Heart right ventricle (tissue), 16 donors: ENCODE results near the gene CORO7. TPM values are rescaled to one million over a fixed set of nuclear protein-coding genes. Genes with fewer than 3 reads are reported as not detected.

ENCODE experiments used
- ATAC-seq, 8 donors: fragments of 200-7000 bp; cut with Tn5 transposase; one replicate each; pipeline ENCODE4 v1.9.1; 2020; ENCODE audit warnings: mild to moderate bottlenecking in 8 of 8, moderate library complexity in 8 of 8, moderate number of reproducible peaks in 1 of 8
- DNase-seq, 2 donors: peaks; one replicate each; pipeline ENCODE4 v3.0.0-alpha.2; 2020
- H3K27ac ChIP-seq, 10 donors: fragments of 200-600 bp; sonication (generic) in 2 of 10; one replicate each; pipeline versions ENCODE4 v1.5.0 to v1.8.0; 2020 to 2022; ENCODE audit warnings: mild to moderate bottlenecking in 3 of 10
- H3K27me3 ChIP-seq, 7 donors: fragments of 200-600 bp; one replicate each; pipeline ENCODE4 v1.8.0; 2021 to 2022; ENCODE audit warnings: mild to moderate bottlenecking in 2 of 7
- H3K36me3 ChIP-seq, 9 donors: fragments of 200-600 bp; sonication (generic) in 1 of 9; one replicate each; pipeline versions ENCODE4 v1.5.0 to v1.8.0; 2020 to 2022; ENCODE audit warnings: mild to moderate bottlenecking in 2 of 9
- H3K4me1 ChIP-seq, 9 donors: fragments of 200-600 bp; sonication (generic) in 1 of 9; one replicate each; pipeline versions ENCODE4 v1.5.0 to v1.8.0; 2020 to 2022; ENCODE audit warnings: mild to moderate bottlenecking in 4 of 9
- H3K4me3 ChIP-seq, 10 donors: fragments of 200-600 bp; sonication (generic) in 2 of 10; one replicate each; pipeline versions ENCODE4 v1.5.0 to v1.8.0; 2020 to 2022; ENCODE audit warnings: mild to moderate bottlenecking in 7 of 10, moderate library complexity in 2 of 10
- H3K9me3 ChIP-seq, 11 donors: fragments of 200-600 bp in 10 of 11; sonication (generic) in 2 of 11; one replicate each; pipeline versions ENCODE4 v1.5.0 to v1.8.0; 2013 to 2022; ENCODE audit warnings: mild to moderate bottlenecking in 2 of 11, control low read depth in 1 of 11, moderate library complexity in 1 of 11
- WGBS, 2 donors: extraction: QIAGEN DNeasy Blood & Tissue Kit; methylation state at CpG; one replicate each; pipeline ENCODE4 v1.1.7; 2013; ENCODE audit warnings: inconsistent platforms in 1 of 2; 5-methylcytosine and 5-hydroxymethylcytosine counted together
- intact Hi-C, 10 donors: fragments of 100-400 bp; cut with DNase I; formaldehyde crosslinking; loops; one replicate each; pipeline versions ENCODE4 v1.11.1 to v1.14.2; 2022
- polyA plus RNA-seq, 2 donors: library from polyadenylated mRNA; stranded (reverse); fragments of 200-250 nt; gene quantifications; one replicate each; pipeline ENCODE4 v1.2.3, GENCODE V29; 2013
- total RNA-seq, 10 donors: library from RNA; stranded (reverse); fragmentation: NEBNext Ultra II Directional in 3 of 10; extraction: Animal tissue kit (Norgen Biotek cat#: 25700) in 3 of 10; gene quantifications; one replicate each; pipeline versions ENCODE4 v1.2.1 to v1.2.4, GENCODE V29; 2021 to 2023
- TF ChIP-seq, protein P1 (sequence below), 9 donors: fragments of 200-600 bp; sonication (generic) in 2 of 9; IDR thresholded peaks; one replicate each; pipeline versions ENCODE4 v1.5.0 to v1.8.0; 2021 to 2022; ENCODE audit warnings: antibody characterized with exemption in 9 of 9, mild to moderate bottlenecking in 5 of 9, moderate library complexity in 1 of 9
- donor health status: Arrhythmogenic right ventricular cardiomyopathy.
- donor health status: ischemic (EF 13 %, LVEDD 7.1; RV severe dilation, severe dysfunction).
- donor health status: healthy with polysubstance abuse.
- donor health status: DM: no; HTN: yes; CAD: no.
- donor health status: DM: no; HTN: no; CAD: no.
- donor health status: ischemic (EF 25% LVEDD 6.9; RV normal size, moderate dysfunction).
- donor health status: ischemic (EF 25% LVEDD 5.7; RV mildly dilated, moderate dysfunction).
- donor health status: healthy.
- donor health status: DM: yes; HTN: yes; CAD: no.
- donor health status: Ischemic cardiomyopathy.
- donor health status: ischemic (EF 35%, LVEDD 5.7; RV mildly dilated, moderate dysfunction).
- donor health status: nonischemic (EF 11% LVEDD 7.7; RV severe dilation, severe dysfunction).
- donor health status: DM: yes; HTN: yes; CAD: no.
- donor health status: PGD.
- donor health status: ischemic (EF 29% LVEDD 5.4; RV normal size, mild dysfunction).
- donor health status: nonischemic (EF 23%, LVEDD 6.1; RV moderate dilation, normal function).

Gene CORO7
- total and polyA plus RNA-seq, 12 donors, result 6.5 to 21.8 (median 10.9) TPM

DNA sequence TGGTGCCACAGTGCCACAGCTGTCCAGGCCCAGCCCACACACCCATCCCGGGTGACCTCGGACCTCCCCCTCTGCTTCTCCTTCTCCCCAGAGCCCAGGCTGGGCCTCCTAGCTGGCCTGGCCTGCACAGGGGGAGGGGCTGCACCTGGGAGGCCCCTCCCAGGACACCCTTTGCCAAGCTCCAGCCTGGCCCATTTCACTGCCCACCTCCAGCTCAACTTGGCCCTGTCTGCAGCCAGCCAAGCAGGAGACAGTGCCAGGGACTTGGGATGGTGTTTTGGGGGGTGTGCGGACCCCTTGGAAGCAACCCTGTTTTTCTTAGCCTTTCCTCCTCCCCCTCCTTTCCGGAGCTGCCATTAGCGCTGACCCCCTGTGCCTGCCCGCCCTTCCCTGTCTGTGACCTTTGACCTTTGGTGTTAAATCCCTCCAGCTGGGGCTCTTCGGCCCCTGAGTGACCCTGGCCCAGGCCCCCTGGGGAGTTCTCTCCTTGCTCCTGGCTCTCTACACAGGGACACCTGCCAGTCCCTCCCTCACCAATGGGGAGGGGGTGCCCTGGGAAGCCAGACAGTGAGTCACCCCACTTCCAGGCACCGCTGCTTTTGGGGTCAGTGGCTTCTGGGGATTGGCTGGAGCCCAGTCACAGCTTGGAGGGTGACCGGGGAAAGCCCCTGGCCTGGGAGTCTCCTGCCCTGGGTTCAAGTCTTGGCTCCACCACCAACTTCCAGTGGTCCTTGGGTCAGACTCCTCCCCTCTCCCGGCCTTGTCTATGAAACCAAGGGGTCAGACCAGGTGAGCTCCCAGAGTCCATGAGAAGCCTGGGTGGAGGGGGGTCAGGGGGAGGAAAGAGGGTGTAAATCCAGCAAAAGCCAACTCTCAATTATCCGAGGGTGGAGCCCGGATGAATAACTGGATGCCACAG, 98.6 kb downstream of the CORO7 start:
- intact Hi-C loops, result no loop called here
- DNase-seq (no peak), ATAC-seq (peak in 6 of 8 donors; percentile 1 to 35 (median 10))
- Histone ChIP-seq H3K4me3 (peak overlapping the region; percentile 56 to 93 (median 72)), H3K9me3 (no peaks in the 10 kb centered on the region), H3K36me3 (no peaks in the 10 kb centered on the region), H3K27ac (peak overlapping the region; percentile 84 to 98 (median 88)), H3K4me1 (peaks cover 47 to 82% (median 69%) of the 10 kb centered on the region in 9 donors), H3K27me3 (peaks cover 0 to 44% (median 0%) of the 10 kb centered on the region in 7 donors)
- WGBS, 2 donors, result 34% methylated on average over 12 of the region's 12 CpGs
- TF ChIP-seq, protein P1, sequence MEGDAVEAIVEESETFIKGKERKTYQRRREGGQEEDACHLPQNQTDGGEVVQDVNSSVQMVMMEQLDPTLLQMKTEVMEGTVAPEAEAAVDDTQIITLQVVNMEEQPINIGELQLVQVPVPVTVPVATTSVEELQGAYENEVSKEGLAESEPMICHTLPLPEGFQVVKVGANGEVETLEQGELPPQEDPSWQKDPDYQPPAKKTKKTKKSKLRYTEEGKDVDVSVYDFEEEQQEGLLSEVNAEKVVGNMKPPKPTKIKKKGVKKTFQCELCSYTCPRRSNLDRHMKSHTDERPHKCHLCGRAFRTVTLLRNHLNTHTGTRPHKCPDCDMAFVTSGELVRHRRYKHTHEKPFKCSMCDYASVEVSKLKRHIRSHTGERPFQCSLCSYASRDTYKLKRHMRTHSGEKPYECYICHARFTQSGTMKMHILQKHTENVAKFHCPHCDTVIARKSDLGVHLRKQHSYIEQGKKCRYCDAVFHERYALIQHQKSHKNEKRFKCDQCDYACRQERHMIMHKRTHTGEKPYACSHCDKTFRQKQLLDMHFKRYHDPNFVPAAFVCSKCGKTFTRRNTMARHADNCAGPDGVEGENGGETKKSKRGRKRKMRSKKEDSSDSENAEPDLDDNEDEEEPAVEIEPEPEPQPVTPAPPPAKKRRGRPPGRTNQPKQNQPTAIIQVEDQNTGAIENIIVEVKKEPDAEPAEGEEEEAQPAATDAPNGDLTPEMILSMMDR (IDR thresholded peaks at IDR 0.05), result no peak

DNA sequence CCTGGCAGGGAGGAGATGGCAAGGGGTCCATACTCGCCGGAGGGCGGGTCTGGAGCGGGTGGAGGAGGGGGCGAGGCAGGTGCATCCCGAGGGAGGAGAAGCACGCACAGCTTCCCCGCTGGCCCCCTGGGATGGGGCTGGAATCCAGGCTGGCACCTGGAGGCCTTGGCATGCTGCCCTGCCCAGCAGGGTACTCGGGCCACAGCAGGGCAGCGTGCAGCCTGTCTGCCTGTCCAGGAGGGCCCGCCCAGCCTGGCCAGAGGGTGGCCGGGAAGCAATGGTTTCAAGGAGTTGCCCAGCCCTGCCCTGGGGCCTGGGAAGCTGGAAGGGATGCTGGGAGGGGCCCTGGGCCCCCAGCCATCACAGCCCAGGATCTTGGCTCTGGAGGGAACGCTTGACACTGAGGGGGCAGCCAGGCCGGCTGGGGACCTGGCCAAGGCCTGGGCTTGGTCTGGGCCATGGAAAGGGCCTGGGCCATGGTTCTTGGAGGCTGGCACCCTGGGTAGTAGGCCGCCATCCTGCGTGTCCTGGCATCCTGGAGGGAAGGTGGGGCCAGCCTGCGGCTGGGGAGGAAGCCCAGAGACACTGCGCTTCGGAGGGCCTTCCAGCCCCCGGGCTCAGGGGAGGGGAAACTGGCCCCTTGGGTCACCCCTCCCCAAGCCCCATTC, 99.4 kb downstream of the CORO7 start:
- peak; percentile 7 to 68 (median 44) for ATAC-seq
- Histone ChIP-seq H3K27ac (peak overlapping the region; percentile 84 to 98 (median 88)), H3K4me3 (peak overlapping the region; percentile 56 to 93 (median 72)), H3K36me3 (no peaks in the 10 kb centered on the region), H3K4me1 (peaks cover 45 to 74% (median 68%) of the 10 kb centered on the region in 9 donors), H3K9me3 (no peaks in the 10 kb centered on the region), H3K27me3 (peaks cover 0 to 44% (median 0%) of the 10 kb centered on the region in 7 donors)
- TF ChIP-seq, protein P1 (IDR thresholded peaks at IDR 0.05), result no peak
- peak in 1 of 2 donors; percentile 74 for DNase-seq
- WGBS, 2 donors, result 14 to 18% methylated on average over 19 to 20 of the region's 20 CpGs
- intact Hi-C loops, result no loop called here

DNA sequence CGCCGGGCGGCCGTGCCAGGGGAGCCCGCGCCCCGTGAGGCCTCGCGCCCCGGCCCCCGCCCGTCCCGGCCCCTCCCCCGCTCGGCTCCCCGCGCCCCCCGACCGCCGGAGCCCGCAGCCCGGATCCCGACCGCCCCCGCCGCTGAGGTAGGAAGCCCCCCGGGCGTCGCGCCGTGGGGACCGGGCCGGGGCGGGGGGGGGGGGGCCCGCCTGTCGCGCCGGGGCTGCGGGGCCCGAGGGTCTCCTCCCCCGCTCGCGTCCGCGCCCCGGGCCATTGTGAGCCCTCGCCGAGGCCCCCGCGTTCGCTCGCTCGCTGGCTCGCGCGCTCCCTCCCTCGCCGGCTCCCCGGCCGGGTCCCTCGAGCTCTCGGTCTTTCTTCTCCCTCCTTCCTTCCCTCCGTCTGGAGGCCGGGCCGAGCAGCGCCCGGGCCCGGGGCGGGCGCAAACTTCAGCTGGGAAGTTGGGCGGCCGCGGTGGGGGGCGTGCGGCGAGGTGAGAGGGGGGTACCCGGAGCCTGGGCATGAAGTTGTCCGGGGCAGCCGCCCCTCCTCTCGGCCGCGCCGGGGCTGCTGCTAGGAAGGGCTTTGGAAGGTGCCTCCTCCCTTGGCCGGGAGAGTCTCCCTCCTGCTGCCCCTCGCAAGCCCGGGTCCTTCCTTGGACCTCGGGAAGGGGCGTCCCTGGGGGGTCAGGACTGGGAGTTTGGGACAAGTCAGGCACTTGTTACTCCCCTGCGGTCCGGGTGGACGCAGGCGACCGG, 100.1 kb downstream of the CORO7 start:
- TF ChIP-seq, protein P1 (IDR thresholded peaks at IDR 0.05), result no peak
- peaks cover 43 to 68% (median 65%) of the 10 kb centered on the region in 9 donors for H3K4me1 ChIP-seq
- peak overlapping the region; percentile 84 to 98 (median 88) for H3K27ac ChIP-seq
- 1 to 2% methylated on average over 65 to 91 of the region's 93 CpGs for WGBS, 2 donors
- DNase-seq (no peak), ATAC-seq (peak in 1 of 8 donors; percentile 5)
- H3K36me3 ChIP-seq, result no peaks in the 10 kb centered on the region
- intact Hi-C loops, result no loop called here
- H3K4me3 ChIP-seq, result peak overlapping the region; percentile 56 to 93 (median 72)
- no peaks in the 10 kb centered on the region for H3K9me3 ChIP-seq
- peaks cover 0 to 44% (median 0%) of the 10 kb centered on the region in 7 donors for H3K27me3 ChIP-seq
